Measurements from ENCODE around the gene HCFC2.

HCFC2 gene

GRCh38 chr12:104130760-104131159, 66.4 kb downstream of the HCFC2 start:
- H3K27me3 ChIP-seq (ENCODE audit: control insufficient read depth, insufficient read depth, low read length) = no peaks in the 10 kb centered on the region
- no peak overlapping the region for H3K4me3 ChIP-seq (ENCODE audit: low read length)
- no peaks in the 10 kb centered on the region for H3K9me3 ChIP-seq (replicated peaks; ENCODE audit: low read length)
- H3K36me3 ChIP-seq (ENCODE audit: insufficient read depth, low read length) = peaks cover 59% of the 10 kb centered on the region
- no peak overlapping the region for H3K9ac ChIP-seq (ENCODE audit: low read depth, low read length)
- H3K4me2 ChIP-seq (ENCODE audit: low read length) = peak overlapping the region; percentile 45
- peaks cover 21% of the 10 kb centered on the region for H3K4me1 ChIP-seq (ENCODE audit: control insufficient read depth, insufficient read depth, low read length)

- H3K4me3 ChIP-seq (ENCODE audit: low read length) = no peak overlapping the region
- H3K9me3 ChIP-seq (replicated peaks; ENCODE audit: low read length) = no peaks in the 10 kb centered on the region
- peaks cover 50% of the 10 kb centered on the region for H3K36me3 ChIP-seq (ENCODE audit: insufficient read depth, low read length)
- H3K9ac ChIP-seq (ENCODE audit: low read depth, low read length) = no peak overlapping the region
- peaks cover 28% of the 10 kb centered on the region for H3K4me1 ChIP-seq (ENCODE audit: control insufficient read depth, insufficient read depth, low read length)
- H3K4me2 ChIP-seq (ENCODE audit: low read length) = no peak overlapping the region
- no peaks in the 10 kb centered on the region for H3K27me3 ChIP-seq (ENCODE audit: control insufficient read depth, insufficient read depth, low read length)
These were observed 67.3 kb downstream of the HCFC2 start for GRCh38 chr12:104131609-104132008.

DNA sequence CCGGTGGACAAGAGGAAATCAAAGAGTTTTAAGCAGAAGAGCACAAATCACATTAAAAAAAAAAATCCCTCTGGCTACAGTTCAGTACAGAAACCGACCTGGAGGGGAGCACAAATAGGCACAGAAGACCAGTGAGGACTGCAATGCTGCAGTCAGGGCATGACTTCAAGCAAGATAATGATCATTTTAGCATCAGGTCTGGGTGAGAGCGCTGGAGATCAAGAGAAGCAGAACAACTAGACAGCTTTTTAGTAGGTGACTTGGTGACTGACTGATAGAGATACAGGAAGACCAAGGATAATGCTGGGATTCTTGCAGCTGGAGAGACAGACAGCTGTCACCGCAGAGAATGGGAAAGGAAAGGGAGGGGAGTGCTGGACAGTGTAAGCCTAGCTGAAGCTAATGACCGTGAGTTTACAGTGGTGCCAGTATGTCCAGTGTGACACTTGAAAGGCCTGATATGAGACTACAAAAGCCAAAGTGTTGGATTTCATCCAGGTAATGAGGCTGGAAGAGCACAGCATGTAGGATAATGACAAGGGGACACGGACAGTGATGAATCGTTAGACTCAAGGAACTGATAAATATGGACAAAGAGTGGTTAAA, 68.1 kb downstream of the HCFC2 start:
- no peak overlapping the region for H3K4me2 ChIP-seq (ENCODE audit: low read length)
- no peak overlapping the region for H3K4me3 ChIP-seq (ENCODE audit: low read length)
- H3K27me3 ChIP-seq (ENCODE audit: control insufficient read depth, insufficient read depth, low read length) = no peaks in the 10 kb centered on the region
- no peaks in the 10 kb centered on the region for H3K9me3 ChIP-seq (replicated peaks; ENCODE audit: low read length)
- no peak overlapping the region for H3K9ac ChIP-seq (ENCODE audit: low read depth, low read length)
- peaks cover 31% of the 10 kb centered on the region for H3K4me1 ChIP-seq (ENCODE audit: control insufficient read depth, insufficient read depth, low read length)
- H3K36me3 ChIP-seq (ENCODE audit: insufficient read depth, low read length) = peaks cover 45% of the 10 kb centered on the region

- Histone ChIP-seq H3K36me3 (ENCODE audit: insufficient read depth, low read length) (peaks cover 36% of the 10 kb centered on the region), H3K27me3 (ENCODE audit: control insufficient read depth, insufficient read depth, low read length) (no peaks in the 10 kb centered on the region)
These were observed 69.0 kb downstream of the HCFC2 start for GRCh38 chr12:104133321-104133720.

GRCh38 chr12:104133866-104134265, 69.5 kb downstream of the HCFC2 start:
- Histone ChIP-seq H3K9ac (ENCODE audit: low read depth, low read length) (no peak overlapping the region), H3K4me2 (ENCODE audit: low read length) (peak overlapping the region; percentile 53), H3K9me3 (replicated peaks; ENCODE audit: low read length) (no peaks in the 10 kb centered on the region), H3K27me3 (ENCODE audit: control insufficient read depth, insufficient read depth, low read length) (no peaks in the 10 kb centered on the region), H3K4me1 (ENCODE audit: control insufficient read depth, insufficient read depth, low read length) (peaks cover 38% of the 10 kb centered on the region), H3K36me3 (ENCODE audit: insufficient read depth, low read length) (peaks cover 35% of the 10 kb centered on the region), H3K4me3 (ENCODE audit: low read length) (no peak overlapping the region)

More at GRCh38 chr12:104133321-104133720, 69.0 kb downstream of the HCFC2 start:
- no peak overlapping the region for H3K4me3 ChIP-seq (ENCODE audit: low read length)
- H3K9ac ChIP-seq (ENCODE audit: low read depth, low read length) = no peak overlapping the region
- H3K4me2 ChIP-seq (ENCODE audit: low read length) = peak overlapping the region; percentile 53
- H3K9me3 ChIP-seq (replicated peaks; ENCODE audit: low read length) = no peaks in the 10 kb centered on the region
- peaks cover 32% of the 10 kb centered on the region for H3K4me1 ChIP-seq (ENCODE audit: control insufficient read depth, insufficient read depth, low read length)

DNA sequence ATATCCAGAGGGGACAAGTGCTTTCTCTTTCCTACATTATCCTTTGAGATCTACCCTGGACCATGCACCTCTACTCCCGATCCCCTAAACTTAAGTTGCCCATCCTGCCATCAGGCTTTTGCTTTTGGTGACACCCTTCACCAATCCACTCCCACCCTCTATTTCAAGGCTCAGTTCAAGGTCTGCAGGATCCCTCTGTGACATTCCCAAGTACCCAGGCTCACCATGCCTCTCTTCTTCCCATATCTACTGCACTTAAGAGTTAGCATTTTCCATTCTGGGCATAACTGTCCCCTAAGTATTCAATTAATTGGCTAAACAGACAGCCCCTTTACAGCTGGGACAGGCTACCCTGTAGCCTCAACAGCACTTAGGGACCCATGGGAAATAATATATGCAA, 70.6 kb downstream of the HCFC2 start:
- no peak overlapping the region for H3K4me3 ChIP-seq (ENCODE audit: low read length)
- no peak overlapping the region for H3K9ac ChIP-seq (ENCODE audit: low read depth, low read length)

GRCh38 chr12:104136577-104136976, 72.2 kb downstream of the HCFC2 start:
- H3K36me3 ChIP-seq (ENCODE audit: insufficient read depth, low read length) = peaks cover 26% of the 10 kb centered on the region
- peak overlapping the region; percentile 92 for H3K9ac ChIP-seq (ENCODE audit: low read depth, low read length)
- peaks cover 31% of the 10 kb centered on the region for H3K4me1 ChIP-seq (ENCODE audit: control insufficient read depth, insufficient read depth, low read length)
- peak overlapping the region; percentile 96 for H3K4me2 ChIP-seq (ENCODE audit: low read length)
- H3K27me3 ChIP-seq (ENCODE audit: control insufficient read depth, insufficient read depth, low read length) = no peaks in the 10 kb centered on the region
- no peaks in the 10 kb centered on the region for H3K9me3 ChIP-seq (replicated peaks; ENCODE audit: low read length)
- H3K4me3 ChIP-seq (ENCODE audit: low read length) = peak overlapping the region; percentile 92

More for the DNA sequence above, 70.6 kb downstream of the HCFC2 start:
- H3K4me2 ChIP-seq (ENCODE audit: low read length) = peak overlapping the region; percentile 53
- peaks cover 39% of the 10 kb centered on the region for H3K4me1 ChIP-seq (ENCODE audit: control insufficient read depth, insufficient read depth, low read length)
- peaks cover 29% of the 10 kb centered on the region for H3K36me3 ChIP-seq (ENCODE audit: insufficient read depth, low read length)
- no peaks in the 10 kb centered on the region for H3K27me3 ChIP-seq (ENCODE audit: control insufficient read depth, insufficient read depth, low read length)
- H3K9me3 ChIP-seq (replicated peaks; ENCODE audit: low read length) = no peaks in the 10 kb centered on the region

GRCh38 chr12:104137001-104137901, 72.9 kb downstream of the HCFC2 start:
- Histone ChIP-seq H3K4me3 (ENCODE audit: low read length) (peak overlapping the region; percentile 92), H3K36me3 (ENCODE audit: insufficient read depth, low read length) (peaks cover 22% of the 10 kb centered on the region), H3K4me2 (ENCODE audit: low read length) (peak overlapping the region; percentile 96), H3K9me3 (replicated peaks; ENCODE audit: low read length) (no peaks in the 10 kb centered on the region), H3K4me1 (ENCODE audit: control insufficient read depth, insufficient read depth, low read length) (peaks cover 31% of the 10 kb centered on the region), H3K27me3 (ENCODE audit: control insufficient read depth, insufficient read depth, low read length) (no peaks in the 10 kb centered on the region), H3K9ac (ENCODE audit: low read depth, low read length) (peak overlapping the region; percentile 92)

DNA sequence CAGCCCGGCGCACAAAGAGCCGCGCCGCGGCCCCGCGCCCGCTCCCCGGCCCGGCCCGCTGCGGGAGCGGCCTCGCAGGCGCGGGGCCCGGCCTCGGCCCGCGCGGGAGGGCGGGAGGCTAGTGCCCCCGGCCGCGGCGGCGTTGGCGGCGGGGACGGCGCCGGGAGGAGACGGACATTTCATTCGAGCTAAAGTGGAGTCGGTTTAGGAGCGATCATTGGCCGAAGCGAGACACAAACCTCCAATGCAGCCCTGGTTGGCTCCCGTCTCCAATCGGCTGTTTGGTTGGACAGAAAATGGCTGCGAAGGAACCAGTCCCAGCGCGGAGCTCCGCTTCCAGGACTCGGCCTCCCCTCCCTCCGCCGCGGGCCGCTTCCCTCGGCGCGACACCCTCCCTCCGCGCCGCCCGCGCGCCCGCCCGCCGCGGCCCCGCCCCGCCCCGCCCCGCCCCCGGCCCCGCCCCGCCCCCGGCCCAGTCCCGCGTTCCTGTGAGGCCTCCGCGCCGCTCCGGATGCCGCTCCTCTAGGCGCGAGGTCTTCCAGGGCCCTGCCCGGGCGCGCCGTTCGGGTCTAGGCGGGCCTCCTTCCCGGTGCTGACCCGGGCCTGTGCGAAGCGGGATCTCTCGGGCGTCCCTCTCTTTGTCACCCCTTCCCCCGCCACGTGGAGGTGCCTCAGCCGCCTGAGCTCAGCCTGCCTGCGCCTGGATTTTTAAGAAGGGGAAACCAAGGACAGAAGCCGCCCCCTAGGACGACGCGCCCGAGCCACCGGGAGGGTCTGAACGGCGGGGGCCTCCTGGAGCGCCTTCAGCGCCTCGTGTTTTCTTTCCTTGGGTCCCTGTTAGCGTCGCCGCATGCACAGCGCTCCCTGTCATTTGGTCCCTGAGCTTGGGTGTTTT, 73.8 kb downstream of the HCFC2 start, which contains the start of gene NFYB:
Gene NFYB (minus strand): TSS at position 309 of the 895 bp plus-strand sequence. CDS start 2,757 bp downstream, outside the sequence.
- peak within 1 kb of the TSS; percentile 96 for H3K4me2 ChIP-seq (ENCODE audit: low read length)
- H3K9me3 ChIP-seq (replicated peaks; ENCODE audit: low read length) = no peaks in the 10 kb centered on the region
- H3K27me3 ChIP-seq (ENCODE audit: control insufficient read depth, insufficient read depth, low read length) = no peaks in the 10 kb centered on the region
- peaks cover 13% of the 10 kb centered on the region for H3K36me3 ChIP-seq (ENCODE audit: insufficient read depth, low read length)
- H3K4me1 ChIP-seq (ENCODE audit: control insufficient read depth, insufficient read depth, low read length) = peaks cover 31% of the 10 kb centered on the region
- H3K4me3 ChIP-seq (ENCODE audit: low read length) = peak within 1 kb of the TSS; percentile 92
- peak within 1 kb of the TSS; percentile 92 for H3K9ac ChIP-seq (ENCODE audit: low read depth, low read length)

GRCh38 chr12:104138797-104139152, 74.4 kb downstream of the HCFC2 start:
- H3K4me3 ChIP-seq (ENCODE audit: low read length) = peak overlapping the region; percentile 68
- peaks cover 28% of the 10 kb centered on the region for H3K4me1 ChIP-seq (ENCODE audit: control insufficient read depth, insufficient read depth, low read length)
- peaks cover 6% of the 10 kb centered on the region for H3K36me3 ChIP-seq (ENCODE audit: insufficient read depth, low read length)
- peak overlapping the region; percentile 82 for H3K4me2 ChIP-seq (ENCODE audit: low read length)
- H3K9ac ChIP-seq (ENCODE audit: low read depth, low read length) = peak overlapping the region; percentile 79
- no peaks in the 10 kb centered on the region for H3K27me3 ChIP-seq (ENCODE audit: control insufficient read depth, insufficient read depth, low read length)
- H3K9me3 ChIP-seq (replicated peaks; ENCODE audit: low read length) = no peaks in the 10 kb centered on the region

DNA sequence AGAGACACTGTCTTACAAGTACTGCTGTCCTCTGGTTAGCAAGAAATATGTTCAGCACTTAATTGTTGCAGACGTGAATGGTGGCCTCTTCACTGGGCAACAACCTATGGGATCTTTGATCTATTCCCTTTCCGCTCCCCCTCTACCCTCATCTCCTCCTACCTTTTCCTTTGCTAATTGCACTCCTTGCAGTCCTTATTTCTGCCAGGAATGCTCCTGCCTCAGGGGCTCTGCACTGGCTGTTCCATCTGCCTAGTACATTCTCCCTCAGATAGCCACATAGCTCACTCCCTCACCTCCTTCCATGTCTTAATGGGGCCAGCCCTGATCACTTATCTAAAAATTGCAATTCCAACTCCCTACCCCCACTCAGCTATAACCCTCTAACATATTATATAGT, 78.2 kb downstream of the HCFC2 start:
- H3K4me1 ChIP-seq (ENCODE audit: control insufficient read depth, insufficient read depth, low read length) = peaks cover 7% of the 10 kb centered on the region

More for the DNA sequence above, 78.2 kb downstream of the HCFC2 start:
- no peaks in the 10 kb centered on the region for H3K9me3 ChIP-seq (replicated peaks; ENCODE audit: low read length)
- no peak overlapping the region for H3K9ac ChIP-seq (ENCODE audit: low read depth, low read length)
- H3K4me2 ChIP-seq (ENCODE audit: low read length) = no peak overlapping the region
- no peak overlapping the region for H3K4me3 ChIP-seq (ENCODE audit: low read length)
- no peaks in the 10 kb centered on the region for H3K27me3 ChIP-seq (ENCODE audit: control insufficient read depth, insufficient read depth, low read length)
- H3K36me3 ChIP-seq (ENCODE audit: insufficient read depth, low read length) = no peaks in the 10 kb centered on the region
